DND-41 (cell line): ENCODE measurements around the gene DENND10.

ENCODE experiments used
- EZH2 ChIP-seq: IDR thresholded peaks from 3 replicates; pipeline ENCODE4 v1.6.1; 2012; ENCODE audit warnings: borderline replicate concordance, low read depth, mild to moderate bottlenecking, moderate library complexity, low read length, inconsistent platforms; ENCODE audit not compliant: severe bottlenecking
- TF ChIP-seq, protein P1 (sequence below): IDR thresholded peaks from 2 replicates; pipeline ENCODE4 v1.5.1; 2012; ENCODE audit warnings: borderline replicate concordance, low read length, moderate library complexity, mild to moderate bottlenecking; ENCODE audit not compliant: poor library complexity, severe bottlenecking; ENCODE audit errors: extremely low read depth

DNA sequence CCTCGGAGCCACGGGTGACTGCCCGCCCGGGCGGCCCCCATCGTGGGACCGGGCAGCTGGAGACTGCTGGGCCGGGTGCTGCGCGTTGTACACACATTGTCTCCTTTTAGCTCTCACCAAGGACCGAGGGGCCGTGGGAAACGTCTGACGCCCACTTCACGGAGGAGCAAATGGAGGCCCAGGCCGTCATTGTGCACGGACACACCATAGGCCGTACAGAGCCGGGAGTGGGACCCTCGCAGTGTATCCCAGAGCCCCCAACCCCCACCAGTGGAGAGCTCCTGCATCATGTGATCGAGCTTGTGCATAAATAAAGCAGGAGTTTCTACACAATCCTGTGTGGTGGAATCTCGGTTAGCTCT is 722 bp downstream of the DENND10 start:
- TF ChIP-seq, protein P1, sequence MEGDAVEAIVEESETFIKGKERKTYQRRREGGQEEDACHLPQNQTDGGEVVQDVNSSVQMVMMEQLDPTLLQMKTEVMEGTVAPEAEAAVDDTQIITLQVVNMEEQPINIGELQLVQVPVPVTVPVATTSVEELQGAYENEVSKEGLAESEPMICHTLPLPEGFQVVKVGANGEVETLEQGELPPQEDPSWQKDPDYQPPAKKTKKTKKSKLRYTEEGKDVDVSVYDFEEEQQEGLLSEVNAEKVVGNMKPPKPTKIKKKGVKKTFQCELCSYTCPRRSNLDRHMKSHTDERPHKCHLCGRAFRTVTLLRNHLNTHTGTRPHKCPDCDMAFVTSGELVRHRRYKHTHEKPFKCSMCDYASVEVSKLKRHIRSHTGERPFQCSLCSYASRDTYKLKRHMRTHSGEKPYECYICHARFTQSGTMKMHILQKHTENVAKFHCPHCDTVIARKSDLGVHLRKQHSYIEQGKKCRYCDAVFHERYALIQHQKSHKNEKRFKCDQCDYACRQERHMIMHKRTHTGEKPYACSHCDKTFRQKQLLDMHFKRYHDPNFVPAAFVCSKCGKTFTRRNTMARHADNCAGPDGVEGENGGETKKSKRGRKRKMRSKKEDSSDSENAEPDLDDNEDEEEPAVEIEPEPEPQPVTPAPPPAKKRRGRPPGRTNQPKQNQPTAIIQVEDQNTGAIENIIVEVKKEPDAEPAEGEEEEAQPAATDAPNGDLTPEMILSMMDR: no peak
- no peak for TF ChIP-seq EZH2
